C4-2B (cell line): Measurements from ENCODE around the gene SEC23A.
"Not testable (repeated sequence)": the region's sequence is repeated elsewhere in the genome, so short reads cannot be mapped to it uniquely, and the experiment has no call there.

Experiments
- H3K27ac ChIP-seq: fragments of 450-650 bp; 2 replicates; pipeline ENCODE4 v1.5.1; 2017
- CTCF ChIP-seq: fragments of 450-650 bp; conservative IDR thresholded peaks from 2 replicates; pipeline ENCODE4 v1.5.1; 2017; ENCODE audit warnings: mild to moderate bottlenecking
- ZFX ChIP-seq: fragments of 450-650 bp; IDR thresholded peaks from 2 replicates; pipeline ENCODE4 v1.6.1; 2017

The SEC23A gene

GRCh38 chr14:39099748-39100147 is 3.3 kb downstream of the SEC23A start:
- H3K27ac ChIP-seq: no peak overlapping the region
- TF ChIP-seq ZFX (no peak), CTCF (no peak)

GRCh38 chr14:39099215-39099614 is 3.8 kb downstream of the SEC23A start:
- H3K27ac ChIP-seq: not testable (repeated sequence)

- no peak for TF ChIP-seq ZFX
- no peak for TF ChIP-seq CTCF
- no peak overlapping the region for H3K27ac ChIP-seq
Observed at GRCh38 chr14:39097159-39097558, 5.9 kb downstream of the SEC23A start.

GRCh38 chr14:39094515-39094914 is 8.5 kb downstream of the SEC23A start:
- TF ChIP-seq ZFX: no peak
- TF ChIP-seq CTCF: no peak
- no peak overlapping the region for H3K27ac ChIP-seq

GRCh38 chr14:39091716-39092115 is 11.3 kb downstream of the SEC23A start:
- no peak for TF ChIP-seq CTCF
- H3K27ac ChIP-seq: no peak overlapping the region

GRCh38 chr14:39090548-39091111 is 12.4 kb downstream of the SEC23A start:
- TF ChIP-seq CTCF: no peak
- no peak for TF ChIP-seq ZFX
- no peak overlapping the region for H3K27ac ChIP-seq

- no peak for TF ChIP-seq CTCF
- no peak for TF ChIP-seq ZFX
Observed at GRCh38 chr14:39087493-39087892, 15.5 kb downstream of the SEC23A start.

GRCh38 chr14:39085933-39086332 is 17.1 kb downstream of the SEC23A start:
- H3K27ac ChIP-seq: no peak overlapping the region
- TF ChIP-seq ZFX: no peak
- TF ChIP-seq CTCF: no peak

More at GRCh38 chr14:39087493-39087892, 15.5 kb downstream of the SEC23A start:
- no peak overlapping the region for H3K27ac ChIP-seq
